ENCODE results near the gene MMP24. TPM values are rescaled to one million over a fixed set of nuclear protein-coding genes. Genes with fewer than 3 reads are reported as not detected.

Gene MMP24
- total and polyA plus RNA-seq, 4 experiments from 2014 or later: 0.07 to 0.19 (median 0.09) TPM

DNA sequence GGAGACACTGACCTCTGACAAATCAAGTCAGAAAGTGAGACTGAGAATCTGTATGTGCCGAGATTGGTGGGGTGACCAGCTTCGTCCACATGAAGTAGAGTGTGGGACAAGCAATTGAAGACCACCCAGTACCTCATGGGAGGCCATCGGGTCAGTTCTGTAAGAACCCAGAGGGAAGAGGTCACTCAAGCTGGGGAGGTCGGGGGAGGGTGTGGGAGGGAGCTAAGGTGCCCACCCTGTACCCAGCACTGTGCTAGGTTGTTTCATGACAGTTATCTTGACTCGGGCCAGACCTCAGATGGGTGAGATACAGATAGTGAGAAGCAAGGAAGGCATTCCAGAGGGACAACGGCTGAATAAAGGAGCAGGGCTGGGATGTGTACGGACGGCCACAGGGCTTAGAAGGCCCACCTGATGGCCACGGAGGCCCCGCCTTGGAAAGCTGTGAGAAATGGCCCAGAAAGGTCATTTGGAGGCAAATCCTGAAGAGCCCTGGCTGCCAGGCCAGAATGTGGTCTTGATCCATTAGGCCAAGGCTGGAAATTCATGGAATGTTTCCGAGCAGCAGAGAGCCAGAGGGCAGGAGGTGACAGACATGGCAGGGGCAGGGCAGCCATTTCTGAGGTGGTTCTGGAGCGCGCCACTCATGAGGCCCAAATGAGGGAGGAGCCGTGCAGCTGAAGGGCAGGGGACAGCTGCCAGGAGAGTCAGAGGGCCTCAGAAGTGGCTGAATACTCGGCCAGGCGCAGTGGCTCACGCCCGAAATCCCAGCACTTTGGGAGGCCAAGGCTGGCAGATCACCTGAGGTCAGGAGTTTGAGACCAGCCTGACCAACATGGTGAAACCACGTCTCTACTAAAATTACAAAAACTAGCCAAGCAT, 43.8 kb downstream of the MMP24 start:
- no peaks in the 10 kb centered on the region for H3K27me3 ChIP-seq (ENCODE audit: insufficient read depth, low read length)
- H3K27ac ChIP-seq (ENCODE audit: low read depth, low read length): no peak overlapping the region
- Mint-ChIP-seq H3K9me3 (no peaks in the 10 kb centered on the region), H3K27me3 (no peaks in the 10 kb centered on the region), H3K27ac (peak overlapping the region in 2 of 7 donors; percentile 36 to 55), H3K36me3 (peaks cover 25 to 30% of the 10 kb centered on the region in 2 donors), H3K4me3 (no peak overlapping the region), H3K4me1 (peaks cover 8 to 14% (median 10%) of the 10 kb centered on the region in 4 donors)
- H3K36me3 ChIP-seq (ENCODE audit: insufficient read depth, low read length): peaks cover 13% of the 10 kb centered on the region
- intact Hi-C loops (cut with micrococcal nuclease): no loop called here
- no peak overlapping the region for H3K4me3 ChIP-seq (ENCODE audit: low read length in 2 of 2)
- ChIA-PET CTCF (ENCODE audit: partially characterized antibody) (interaction anchor here (0.5 to 1.2 kb wide), 2 partner anchors 174 to 318 kb away, joined by 3 to 9 read pairs; no protein-coding TSS in a partner anchor), POLR2A (ENCODE audit: partially characterized antibody) (interaction anchor here (1.1 kb wide), 1 partner anchor 18 kb away, joined by 3 read pairs; no protein-coding TSS in a partner anchor)
- H3K4me1 ChIP-seq (ENCODE audit: insufficient read depth, low read length): no peaks in the 10 kb centered on the region
- H3K9me3 ChIP-seq (ENCODE audit: control insufficient read depth in 1 of 2, low read length in 2 of 2): no peaks in the 10 kb centered on the region
- DNase-seq: no peak

DNA sequence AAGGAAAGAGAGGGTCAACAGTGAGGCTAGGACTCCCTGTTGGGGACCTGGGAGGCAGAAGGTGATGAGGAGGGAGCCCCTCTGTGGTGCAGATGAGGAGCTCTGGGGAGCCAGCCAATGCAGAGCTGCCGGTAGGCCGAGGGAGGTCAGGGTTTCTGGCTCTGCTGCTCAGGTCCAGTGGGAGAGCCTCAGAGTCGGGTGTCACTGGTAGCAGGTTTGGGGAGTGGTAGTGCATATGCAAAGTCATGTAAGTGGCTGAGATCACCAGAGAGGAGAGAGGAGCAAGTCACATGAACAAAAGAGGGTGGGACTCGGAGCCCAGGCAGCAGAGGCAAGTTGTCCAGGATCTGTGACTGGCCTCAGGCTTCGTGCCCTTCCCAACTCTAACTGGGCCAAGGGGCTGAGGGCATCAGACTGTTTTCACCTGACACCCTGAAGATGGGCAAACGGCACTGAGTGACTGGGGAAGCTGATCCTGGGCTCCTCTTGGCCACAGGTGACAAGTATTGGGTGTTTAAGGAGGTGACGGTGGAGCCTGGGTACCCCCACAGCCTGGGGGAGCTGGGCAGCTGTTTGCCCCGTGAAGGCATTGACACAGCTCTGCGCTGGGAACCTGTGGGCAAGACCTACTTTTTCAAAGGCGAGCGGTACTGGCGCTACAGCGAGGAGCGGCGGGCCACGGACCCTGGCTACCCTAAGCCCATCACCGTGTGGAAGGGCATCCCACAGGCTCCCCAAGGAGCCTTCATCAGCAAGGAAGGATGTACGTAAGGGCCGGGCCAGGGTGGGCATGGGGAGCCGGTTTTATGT, 44.8 kb downstream of the MMP24 start:
- intact Hi-C loops (cut with micrococcal nuclease): no loop called here
- ChIA-PET CTCF (ENCODE audit: partially characterized antibody) (interaction anchor here (0.6 to 1.2 kb wide), 2 partner anchors 126 to 432 kb away, joined by 3 read pairs; no protein-coding TSS in a partner anchor), POLR2A (ENCODE audit: partially characterized antibody) (no interaction called here)
- H3K27ac ChIP-seq (ENCODE audit: low read depth, low read length): no peak overlapping the region
- no peaks in the 10 kb centered on the region for H3K27me3 ChIP-seq (ENCODE audit: insufficient read depth, low read length)
- H3K9me3 Mint-ChIP-seq: no peaks in the 10 kb centered on the region
- no peaks in the 10 kb centered on the region for H3K9me3 ChIP-seq (ENCODE audit: control insufficient read depth in 1 of 2, low read length in 2 of 2)
- peaks cover 8 to 23% (median 11%) of the 10 kb centered on the region in 4 donors for H3K4me1 Mint-ChIP-seq
- H3K36me3 ChIP-seq (ENCODE audit: insufficient read depth, low read length): peaks cover 24% of the 10 kb centered on the region
- H3K27ac Mint-ChIP-seq: peak overlapping the region in 3 of 7 donors; percentile 7 to 52 (median 27)
- H3K4me1 ChIP-seq (ENCODE audit: insufficient read depth, low read length): peaks cover 5% of the 10 kb centered on the region
- peaks cover 23 to 31% of the 10 kb centered on the region in 2 donors for H3K36me3 Mint-ChIP-seq
- H3K4me3 Mint-ChIP-seq: no peak overlapping the region
- H3K27me3 Mint-ChIP-seq: no peaks in the 10 kb centered on the region
- H3K4me3 ChIP-seq (ENCODE audit: low read length in 2 of 2): no peak overlapping the region
- DNase-seq: no peak

GRCh38 chr20:35271904-35272303, 45.4 kb downstream of the MMP24 start:
- Mint-ChIP-seq H3K27ac (peak overlapping the region in 2 of 7 donors; percentile 32 to 52), H3K4me1 (peaks cover 4 to 30% (median 13%) of the 10 kb centered on the region in 4 donors), H3K4me3 (no peak overlapping the region), H3K27me3 (no peaks in the 10 kb centered on the region), H3K9me3 (no peaks in the 10 kb centered on the region), H3K36me3 (peaks cover 17 to 25% of the 10 kb centered on the region in 2 donors)
- Histone ChIP-seq H3K27ac (ENCODE audit: low read depth, low read length) (no peak overlapping the region), H3K36me3 (ENCODE audit: insufficient read depth, low read length) (peaks cover 24% of the 10 kb centered on the region), H3K9me3 (ENCODE audit: control insufficient read depth in 1 of 2, low read length in 2 of 2) (no peaks in the 10 kb centered on the region), H3K4me1 (ENCODE audit: insufficient read depth, low read length) (peaks cover 11% of the 10 kb centered on the region), H3K27me3 (ENCODE audit: insufficient read depth, low read length) (no peaks in the 10 kb centered on the region), H3K4me3 (ENCODE audit: low read length in 2 of 2) (no peak overlapping the region)
- ChIA-PET CTCF (ENCODE audit: partially characterized antibody) (interaction anchor here (1.2 kb wide), 2 partner anchors 127 to 176 kb away, joined by 3 to 4 read pairs; no protein-coding TSS in a partner anchor), POLR2A (ENCODE audit: partially characterized antibody) (no interaction called here)
- no peak for DNase-seq
- intact Hi-C loops (cut with micrococcal nuclease): no loop called here

- ChIA-PET CTCF (ENCODE audit: partially characterized antibody) (no interaction called here), POLR2A (ENCODE audit: partially characterized antibody) (interaction anchor here (0.6 kb wide), 1 partner anchor 9 kb away, joined by 3 read pairs; no protein-coding TSS in a partner anchor)
- H3K27me3 ChIP-seq (ENCODE audit: insufficient read depth, low read length): no peaks in the 10 kb centered on the region
- H3K27ac ChIP-seq (ENCODE audit: low read depth, low read length): no peak overlapping the region
- intact Hi-C loops (cut with micrococcal nuclease): no loop called here
- H3K9me3 ChIP-seq (ENCODE audit: control insufficient read depth in 1 of 2, low read length in 2 of 2): no peaks in the 10 kb centered on the region
- H3K4me1 Mint-ChIP-seq: peaks cover 6 to 38% (median 13%) of the 10 kb centered on the region in 4 donors
- H3K9me3 Mint-ChIP-seq: no peaks in the 10 kb centered on the region
- peaks cover 14% of the 10 kb centered on the region for H3K4me1 ChIP-seq (ENCODE audit: insufficient read depth, low read length)
- H3K27ac Mint-ChIP-seq: peak overlapping the region in 3 of 7 donors; percentile 17 to 72 (median 60)
- H3K36me3 Mint-ChIP-seq: peaks cover 13 to 28% of the 10 kb centered on the region in 2 donors
- H3K4me3 ChIP-seq (ENCODE audit: low read length in 2 of 2): no peak overlapping the region
- no peak overlapping the region for H3K4me3 Mint-ChIP-seq
- DNase-seq: no peak
- no peaks in the 10 kb centered on the region for H3K27me3 Mint-ChIP-seq
- peaks cover 15% of the 10 kb centered on the region for H3K36me3 ChIP-seq (ENCODE audit: insufficient read depth, low read length)
Observed at GRCh38 chr20:35273449-35274171, 47.1 kb downstream of the MMP24 start.

DNA sequence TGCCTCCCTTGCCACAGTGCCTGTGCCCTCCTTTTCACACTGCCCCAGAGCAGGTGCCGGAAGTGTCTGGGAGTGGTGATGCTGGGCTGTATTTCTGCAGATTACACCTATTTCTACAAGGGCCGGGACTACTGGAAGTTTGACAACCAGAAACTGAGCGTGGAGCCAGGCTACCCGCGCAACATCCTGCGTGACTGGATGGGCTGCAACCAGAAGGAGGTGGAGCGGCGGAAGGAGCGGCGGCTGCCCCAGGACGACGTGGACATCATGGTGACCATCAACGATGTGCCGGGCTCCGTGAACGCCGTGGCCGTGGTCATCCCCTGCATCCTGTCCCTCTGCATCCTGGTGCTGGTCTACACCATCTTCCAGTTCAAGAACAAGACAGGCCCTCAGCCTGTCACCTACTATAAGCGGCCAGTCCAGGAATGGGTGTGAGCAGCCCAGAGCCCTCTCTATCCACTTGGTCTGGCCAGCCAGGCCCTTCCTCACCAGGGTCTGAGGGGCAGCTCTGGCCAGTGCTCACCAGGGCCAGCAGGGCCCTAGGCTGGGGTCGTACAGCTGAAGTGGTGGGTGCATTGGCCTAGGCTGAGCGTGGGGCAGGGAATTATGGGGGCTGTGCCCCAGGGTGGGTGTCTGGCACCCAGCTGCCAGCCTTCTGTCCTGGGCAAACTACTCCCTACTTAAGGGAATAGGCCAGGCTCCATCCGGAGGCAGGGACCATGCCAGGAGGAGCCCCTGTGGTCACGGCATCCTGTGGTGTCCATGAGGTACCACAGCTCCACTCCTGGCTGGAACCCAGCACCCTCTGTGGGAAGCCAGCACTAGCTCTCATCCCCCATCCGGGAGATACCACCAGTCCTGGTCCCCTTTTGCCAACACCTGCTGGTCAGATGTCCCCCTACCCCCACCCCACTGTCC, 47.9 kb downstream of the MMP24 start:
- intact Hi-C loops (cut with micrococcal nuclease): no loop called here
- H3K4me1 ChIP-seq (ENCODE audit: insufficient read depth, low read length): peaks cover 14% of the 10 kb centered on the region
- ChIA-PET CTCF (ENCODE audit: partially characterized antibody) (interaction anchor here (1.1 to 1.4 kb wide), 2 partner anchors 10 to 66 kb away, joined by 3 read pairs; partner anchors contain the start of gene EIF6), POLR2A (ENCODE audit: partially characterized antibody) (interaction anchor here (0.5 to 1.3 kb wide), 2 partner anchors 13 to 127 kb away, joined by 3 to 4 read pairs; partner anchors contain the start of gene EDEM2)
- H3K27me3 ChIP-seq (ENCODE audit: insufficient read depth, low read length): no peaks in the 10 kb centered on the region
- peak overlapping the region in 2 of 7 donors; percentile 10 to 29 for H3K27ac Mint-ChIP-seq
- peaks cover 23% of the 10 kb centered on the region for H3K36me3 ChIP-seq (ENCODE audit: insufficient read depth, low read length)
- H3K9me3 Mint-ChIP-seq: no peaks in the 10 kb centered on the region
- peaks cover 12 to 31% of the 10 kb centered on the region in 2 donors for H3K36me3 Mint-ChIP-seq
- no peak overlapping the region for H3K4me3 Mint-ChIP-seq
- no peak overlapping the region for H3K4me3 ChIP-seq (ENCODE audit: low read length in 2 of 2)
- no peaks in the 10 kb centered on the region for H3K27me3 Mint-ChIP-seq
- H3K9me3 ChIP-seq (ENCODE audit: control insufficient read depth in 1 of 2, low read length in 2 of 2): no peaks in the 10 kb centered on the region
- DNase-seq: no peak
- H3K27ac ChIP-seq (ENCODE audit: low read depth, low read length): no peak overlapping the region
- H3K4me1 Mint-ChIP-seq: peaks cover 3 to 34% (median 11%) of the 10 kb centered on the region in 4 donors

DNA sequence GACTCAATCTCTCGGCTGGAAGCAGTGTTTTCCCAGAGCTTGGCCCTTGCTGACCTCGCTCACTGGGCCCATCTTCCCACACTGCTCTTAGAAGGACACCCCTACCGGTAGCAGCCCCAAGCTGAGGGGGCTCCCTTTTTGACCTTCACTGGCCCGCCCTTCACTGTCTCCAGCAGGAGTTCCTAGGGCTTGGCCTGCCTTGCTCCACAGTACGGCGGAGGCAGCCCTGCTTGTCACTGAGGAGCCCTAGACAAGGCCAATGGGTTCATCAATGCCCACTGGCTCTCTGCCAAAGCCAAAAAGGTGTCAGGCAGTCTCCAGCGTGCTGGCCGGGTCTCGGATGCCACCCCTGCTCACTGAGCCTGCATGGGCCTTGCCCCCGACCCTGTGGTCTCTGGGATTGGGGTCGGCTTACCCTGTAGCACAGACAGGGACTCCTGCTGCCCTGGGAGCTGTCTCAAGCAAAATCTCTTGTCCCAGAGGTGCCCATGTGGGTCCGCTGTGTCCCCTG, 49.3 kb downstream of the MMP24 start:
- no peaks in the 10 kb centered on the region for H3K27me3 Mint-ChIP-seq
- Histone ChIP-seq H3K9me3 (ENCODE audit: control insufficient read depth in 1 of 2, low read length in 2 of 2) (no peaks in the 10 kb centered on the region), H3K36me3 (ENCODE audit: insufficient read depth, low read length) (peaks cover 37% of the 10 kb centered on the region), H3K27ac (ENCODE audit: low read depth, low read length) (no peak overlapping the region), H3K4me1 (ENCODE audit: insufficient read depth, low read length) (peaks cover 14% of the 10 kb centered on the region), H3K4me3 (ENCODE audit: low read length in 2 of 2) (no peak overlapping the region), H3K27me3 (ENCODE audit: insufficient read depth, low read length) (no peaks in the 10 kb centered on the region)
- intact Hi-C loops (cut with micrococcal nuclease): no loop called here
- peak overlapping the region in 6 of 7 donors; percentile 38 to 100 (median 98) for H3K27ac Mint-ChIP-seq
- peaks cover 19 to 35% of the 10 kb centered on the region in 2 donors for H3K36me3 Mint-ChIP-seq
- H3K4me1 Mint-ChIP-seq: peaks cover 3 to 35% (median 15%) of the 10 kb centered on the region in 4 donors
- H3K4me3 Mint-ChIP-seq: peak overlapping the region in 5 of 8 donors; percentile 4 to 98 (median 56)
- DNase-seq: no peak
- ChIA-PET CTCF (ENCODE audit: partially characterized antibody) (interaction anchor here (1.1 to 1.4 kb wide), 3 partner anchors 9 to 67 kb away, joined by 3 to 4 read pairs (median 3); partner anchors contain the start of gene EIF6), POLR2A (ENCODE audit: partially characterized antibody) (interaction anchor here (1.0 to 1.6 kb wide), 3 partner anchors 9 to 129 kb away, joined by 3 to 5 read pairs (median 4); partner anchors contain the start of genes EDEM2 and EIF6)
- no peaks in the 10 kb centered on the region for H3K9me3 Mint-ChIP-seq

Measured in CD4-positive, alpha-beta memory T cell (primary cell).